NCI-H2081 (cell line): ENCODE data around the gene CWC22.
"Not testable (repeated sequence)": the region's sequence is repeated elsewhere in the genome, so short reads cannot be mapped to it uniquely, and the experiment has no call there.

Experiments
- DNase-seq, 2 experiments: peaks; one replicate each; lab custom pipeline; 2025; lab: John Stamatoyannopoulos, UW

The CWC22 gene

DNA sequence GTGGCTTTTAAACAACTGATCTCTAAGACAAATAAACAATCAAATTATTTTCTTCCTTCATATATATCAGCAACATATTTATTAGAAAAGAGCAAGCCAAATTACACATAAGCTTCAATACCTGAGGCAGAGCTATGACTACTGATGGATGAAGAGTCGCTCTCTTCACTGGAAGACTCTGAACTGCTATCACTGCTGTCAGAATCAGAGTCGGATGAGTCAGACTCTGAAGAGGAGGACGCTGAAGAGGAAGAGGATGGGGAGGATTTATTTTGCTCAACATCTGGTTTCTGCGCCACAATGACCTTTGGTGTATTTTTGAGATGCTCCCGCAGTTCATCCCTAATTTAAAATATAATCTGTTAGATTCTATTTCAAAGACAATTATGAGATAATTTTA, 56.7 kb downstream of the CWC22 start:
- DNase-seq, result no peak

GRCh38 chr2:179949438-179949837, 57.7 kb downstream of the CWC22 start:
- no peak for DNase-seq

- no peak for DNase-seq
Observed at GRCh38 chr2:179948058-179948457, 59.0 kb downstream of the CWC22 start.

- no peak for DNase-seq
Observed at GRCh38 chr2:179946810-179947615, 60.1 kb downstream of the CWC22 start.

GRCh38 chr2:179946346-179946745, 60.8 kb downstream of the CWC22 start:
- no peak for DNase-seq

DNA sequence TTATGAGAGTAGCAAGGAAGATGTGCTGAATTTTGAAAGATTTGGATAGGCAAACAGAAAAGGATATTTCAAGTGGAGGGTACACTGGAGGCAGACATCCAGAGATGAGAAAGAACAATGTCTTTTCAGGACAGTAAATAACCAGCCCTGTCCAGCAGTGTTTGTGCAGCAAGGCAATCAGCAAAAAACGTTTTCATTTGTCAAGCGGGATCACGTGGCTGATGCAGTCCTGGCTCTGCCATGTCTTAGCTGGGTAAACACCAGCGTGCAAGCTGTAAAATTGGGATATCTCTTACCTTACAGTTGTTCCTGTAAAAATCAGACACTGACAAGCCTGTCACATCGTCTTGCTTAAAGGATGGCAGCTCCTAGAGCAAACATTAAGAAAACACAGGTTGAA, 67.8 kb downstream of the CWC22 start:
- peak in 1 of 2 experiments; percentile 22 for DNase-seq

DNA sequence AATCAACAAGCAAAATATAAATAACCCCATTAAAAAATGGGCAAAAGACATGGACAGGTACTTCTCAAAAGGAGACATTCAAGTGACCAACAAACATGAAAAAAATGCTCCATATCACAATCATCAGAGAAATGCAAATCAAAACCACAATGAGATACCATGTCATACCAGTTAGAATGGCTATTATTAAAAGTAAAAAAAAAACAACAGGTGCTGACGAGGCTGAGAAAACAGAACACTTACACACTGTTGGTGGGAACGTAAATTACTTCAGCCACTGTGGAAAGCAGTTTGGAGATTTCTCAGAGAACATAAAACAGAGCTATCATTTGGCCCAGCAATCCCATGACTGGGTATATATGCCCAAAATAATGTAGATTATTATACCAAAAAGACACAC, 69.1 kb downstream of the CWC22 start:
- no peak for DNase-seq

- DNase-seq, result no peak
Observed at GRCh38 chr2:179936654-179937053, 70.4 kb downstream of the CWC22 start.

DNA sequence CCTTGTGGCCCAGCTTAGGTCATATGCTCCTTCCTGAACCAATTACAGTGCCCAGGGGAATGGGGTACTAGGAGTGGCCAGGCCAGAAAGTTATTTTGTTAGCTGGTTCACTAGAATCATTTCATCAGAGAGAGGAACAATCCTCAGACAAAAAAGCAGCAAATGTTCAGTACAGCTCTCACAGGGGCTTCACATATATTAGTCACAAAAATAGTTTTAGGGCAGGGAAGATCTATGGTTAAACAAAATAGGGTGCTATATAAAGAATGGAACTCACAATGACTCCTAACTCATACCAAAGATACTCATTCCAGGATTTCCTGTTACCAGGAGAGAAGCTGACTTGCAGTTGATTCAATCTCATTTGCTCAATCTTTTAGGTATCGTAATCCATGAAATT, 71.0 kb downstream of the CWC22 start:
- no peak for DNase-seq

DNA sequence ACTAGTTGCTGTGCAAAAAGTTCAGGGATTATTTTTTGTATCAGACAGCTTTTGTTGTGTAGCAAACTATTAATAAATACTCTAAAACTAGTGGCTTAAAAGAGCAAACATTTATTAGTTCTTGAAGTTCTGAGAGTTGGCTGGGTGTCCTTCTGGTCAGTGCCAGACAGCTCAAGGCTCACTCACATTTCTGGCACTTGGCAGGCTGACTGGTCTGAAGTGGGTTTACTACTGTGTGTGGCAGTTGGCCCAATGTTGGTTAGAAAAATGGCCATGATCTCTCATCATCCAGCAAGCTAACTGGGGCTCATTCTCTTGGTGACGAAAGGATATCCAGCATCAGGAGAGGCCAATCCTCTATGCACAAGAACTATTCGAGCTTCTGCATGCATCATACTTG, 74.3 kb downstream of the CWC22 start:
- DNase-seq, result no peak

- DNase-seq, result no peak
Observed at GRCh38 chr2:179931502-179931901, 75.6 kb downstream of the CWC22 start.

- not testable (repeated sequence) for DNase-seq
Observed at GRCh38 chr2:179929997-179930396, 77.1 kb downstream of the CWC22 start.

- no peak for DNase-seq
Observed at GRCh38 chr2:179927041-179927440, 80.1 kb downstream of the CWC22 start.

DNA sequence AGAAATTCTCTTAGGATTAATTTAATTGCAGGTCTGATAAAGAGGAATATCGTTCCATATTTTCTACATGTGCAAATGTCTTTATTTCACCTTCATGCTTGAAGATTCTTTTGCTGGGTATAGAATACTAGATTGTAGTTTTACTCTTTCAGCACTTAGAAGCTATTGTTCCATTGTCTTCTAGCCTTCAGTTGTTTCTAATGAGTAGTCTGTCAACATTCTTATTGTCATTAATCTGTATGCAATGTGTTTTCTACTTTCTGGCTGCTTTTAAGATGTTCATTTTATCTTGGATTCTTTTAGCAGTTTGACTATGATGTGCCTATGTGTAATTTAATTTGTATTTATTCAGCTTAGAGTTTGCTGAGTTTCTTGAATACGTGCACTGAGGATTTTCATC, 81.4 kb downstream of the CWC22 start:
- no peak for DNase-seq

- DNase-seq, result no peak
Observed at GRCh38 chr2:179917272-179917671, 89.8 kb downstream of the CWC22 start.

- DNase-seq, result no peak
Observed at GRCh38 chr2:179915395-179915992, 91.6 kb downstream of the CWC22 start.

GRCh38 chr2:179913809-179914208, 93.3 kb downstream of the CWC22 start:
- DNase-seq, result no peak

GRCh38 chr2:179911569-179911968, 95.5 kb downstream of the CWC22 start:
- DNase-seq, result no peak

DNA sequence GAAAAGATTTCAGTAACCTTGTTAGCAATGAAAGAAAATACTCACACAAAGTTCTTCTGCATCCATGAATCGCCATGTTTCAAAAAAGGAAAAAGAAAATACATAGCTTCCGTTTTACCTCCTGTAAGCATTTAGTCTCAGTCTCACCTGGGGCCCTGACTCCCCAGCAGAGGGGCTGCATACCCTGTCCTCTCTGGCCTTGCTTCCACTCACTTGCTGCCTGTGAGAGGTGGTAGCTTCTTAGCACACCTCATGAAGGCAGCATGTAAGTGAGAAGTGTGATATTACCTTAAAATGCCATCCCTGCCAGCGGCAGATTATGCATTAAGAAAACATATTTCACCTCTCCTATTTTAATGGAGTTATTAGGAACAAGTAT, 96.4 kb downstream of the CWC22 start:
- no peak for DNase-seq

DNA sequence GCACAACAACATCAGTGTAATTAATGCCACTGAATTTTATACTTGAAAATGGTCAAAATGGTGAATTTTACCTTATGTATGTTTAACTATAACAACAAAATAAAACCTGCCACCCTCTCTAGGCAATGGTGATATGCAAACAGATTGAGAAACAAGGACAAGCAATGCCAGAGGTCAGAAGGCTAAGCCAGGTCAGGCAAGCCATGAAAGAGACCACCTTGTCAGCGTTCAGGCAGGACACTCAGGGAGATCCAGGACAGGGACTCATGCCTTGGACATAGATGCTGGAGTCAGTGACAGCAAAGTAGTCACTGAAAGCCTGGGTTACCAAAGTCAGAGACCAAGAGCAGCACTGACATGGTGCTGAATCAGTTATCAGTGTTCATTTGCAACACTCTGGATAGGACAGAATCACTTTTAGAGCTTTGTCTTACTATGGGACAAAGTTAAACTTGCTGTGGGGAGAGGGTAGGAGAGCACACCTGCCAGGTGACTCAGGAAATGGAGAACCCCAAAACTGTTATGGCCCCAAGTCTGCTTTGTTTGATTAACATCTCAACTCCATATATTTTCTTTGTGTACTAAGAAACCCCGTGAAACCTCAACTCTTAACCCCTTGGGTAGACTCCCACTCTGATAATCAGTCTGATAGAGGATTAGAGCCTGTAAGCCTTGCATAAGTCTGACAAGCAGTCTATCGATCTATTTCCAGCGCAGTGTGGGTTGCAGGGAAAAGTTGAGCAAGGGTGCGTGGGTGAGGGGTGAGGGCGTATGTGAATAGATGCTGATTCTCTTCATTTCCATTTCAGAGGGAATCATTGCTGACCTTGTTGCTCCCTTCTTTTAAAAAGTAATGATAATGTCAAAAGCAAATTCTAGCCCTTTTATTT, 97.0 kb downstream of the CWC22 start:
- DNase-seq, result no peak

DNA sequence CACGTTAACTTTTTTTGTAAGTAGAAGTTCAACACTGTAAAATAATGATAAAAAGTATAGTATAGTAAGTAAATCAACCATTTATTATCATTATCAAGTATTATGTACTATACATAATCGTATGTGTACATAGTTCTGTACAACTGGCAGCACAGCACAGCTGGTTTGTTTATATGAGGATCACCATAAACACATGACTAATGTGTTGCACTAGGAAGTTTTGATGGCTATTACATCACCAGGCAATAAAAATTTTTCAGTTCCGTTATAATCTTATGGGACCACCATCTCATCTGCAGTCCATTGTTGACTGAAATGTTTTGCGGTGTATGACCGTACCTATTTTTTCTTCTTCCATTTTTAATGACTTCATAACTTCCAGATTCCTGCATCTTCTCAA, 106.4 kb downstream of the CWC22 start:
- DNase-seq, result no peak

- no peak for DNase-seq
Observed at GRCh38 chr2:179899666-179900065, 107.4 kb downstream of the CWC22 start.

- peak; percentile 44 to 66 for DNase-seq
Observed at GRCh38 chr2:179898873-179899272, 108.2 kb downstream of the CWC22 start.
